Lower leg skin (tissue), 4 donors: ENCODE data around the gene UST. TPM values are rescaled to one million over a fixed set of nuclear protein-coding genes. Genes with fewer than 3 reads are reported as not detected.

Experiments used
- DNase-seq, 2 donors: peaks; one replicate each; pipeline ENCODE4 v3.0.0-alpha.2; 2019; ENCODE audit warnings: low spot score in 2 of 2
- H3K4me3 ChIP-seq: fragments of 200-600 bp; sonication (generic); 2 replicates; pipeline ENCODE4 v1.5.1; 2017; ENCODE audit warnings: mild to moderate bottlenecking, low read depth; ENCODE audit not compliant: poor library complexity, severe bottlenecking
- POLR2A ChIP-seq, 2 donors: fragments of 450-650 bp; IDR thresholded peaks; one replicate each; pipeline ENCODE4 v1.6.1; 2016 to 2017; ENCODE audit warnings: antibody characterized with exemption in 2 of 2, mild to moderate bottlenecking in 1 of 2, moderate library complexity in 1 of 2
- WGBS, 2 donors: methylation state at CpG; one replicate each; pipeline ENCODE4 v1.1.5; 2018; 5-methylcytosine and 5-hydroxymethylcytosine counted together
- intact Hi-C: fragments of 100-400 bp; cut with DNase I; formaldehyde crosslinking; loops from one replicate; pipeline ENCODE4 v1.15.0; 2023; ENCODE audit warnings: low total_unique reads
- total RNA-seq, 4 donors: library from RNA; depleted of rRNA; stranded (reverse); fragments of >200 nt; gene quantifications; one replicate each; pipeline ENCODE4 v1.1.0, GENCODE V29; 2016
- TF ChIP-seq, protein P1 (sequence below), 3 donors: fragments of 450-650 bp; IDR thresholded peaks; one replicate each; pipeline ENCODE4 v1.5.1; 2016; ENCODE audit warnings: antibody characterized with exemption in 3 of 3, mild to moderate bottlenecking in 3 of 3, moderate library complexity in 2 of 3

Gene UST
- total RNA-seq, 4 donors from 2014 or later = 12.2 to 21.7 (median 17.7) TPM

GRCh38 chr6:148789948-148790347 lies 43.1 kb downstream of the UST start:
- no peak overlapping the region for H3K4me3 ChIP-seq
- intact Hi-C loops = no loop called here
- WGBS, 2 donors = 83 to 89% methylated on average over 11 of the region's 11 CpGs
- DNase-seq = no peak
- TF ChIP-seq, protein P1, sequence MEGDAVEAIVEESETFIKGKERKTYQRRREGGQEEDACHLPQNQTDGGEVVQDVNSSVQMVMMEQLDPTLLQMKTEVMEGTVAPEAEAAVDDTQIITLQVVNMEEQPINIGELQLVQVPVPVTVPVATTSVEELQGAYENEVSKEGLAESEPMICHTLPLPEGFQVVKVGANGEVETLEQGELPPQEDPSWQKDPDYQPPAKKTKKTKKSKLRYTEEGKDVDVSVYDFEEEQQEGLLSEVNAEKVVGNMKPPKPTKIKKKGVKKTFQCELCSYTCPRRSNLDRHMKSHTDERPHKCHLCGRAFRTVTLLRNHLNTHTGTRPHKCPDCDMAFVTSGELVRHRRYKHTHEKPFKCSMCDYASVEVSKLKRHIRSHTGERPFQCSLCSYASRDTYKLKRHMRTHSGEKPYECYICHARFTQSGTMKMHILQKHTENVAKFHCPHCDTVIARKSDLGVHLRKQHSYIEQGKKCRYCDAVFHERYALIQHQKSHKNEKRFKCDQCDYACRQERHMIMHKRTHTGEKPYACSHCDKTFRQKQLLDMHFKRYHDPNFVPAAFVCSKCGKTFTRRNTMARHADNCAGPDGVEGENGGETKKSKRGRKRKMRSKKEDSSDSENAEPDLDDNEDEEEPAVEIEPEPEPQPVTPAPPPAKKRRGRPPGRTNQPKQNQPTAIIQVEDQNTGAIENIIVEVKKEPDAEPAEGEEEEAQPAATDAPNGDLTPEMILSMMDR (IDR thresholded peaks at IDR 0.05) = no peak
- TF ChIP-seq POLR2A (IDR thresholded peaks at IDR 0.05) = no peak

GRCh38 chr6:148790404-148790803 lies 43.6 kb downstream of the UST start:
- intact Hi-C loops = no loop called here
- no peak for DNase-seq
- WGBS, 2 donors = 92 to 94% methylated on average over 10 of the region's 10 CpGs
- TF ChIP-seq, protein P1 (IDR thresholded peaks at IDR 0.05) = no peak
- no peak for TF ChIP-seq POLR2A (IDR thresholded peaks at IDR 0.05)
- no peak overlapping the region for H3K4me3 ChIP-seq

DNA sequence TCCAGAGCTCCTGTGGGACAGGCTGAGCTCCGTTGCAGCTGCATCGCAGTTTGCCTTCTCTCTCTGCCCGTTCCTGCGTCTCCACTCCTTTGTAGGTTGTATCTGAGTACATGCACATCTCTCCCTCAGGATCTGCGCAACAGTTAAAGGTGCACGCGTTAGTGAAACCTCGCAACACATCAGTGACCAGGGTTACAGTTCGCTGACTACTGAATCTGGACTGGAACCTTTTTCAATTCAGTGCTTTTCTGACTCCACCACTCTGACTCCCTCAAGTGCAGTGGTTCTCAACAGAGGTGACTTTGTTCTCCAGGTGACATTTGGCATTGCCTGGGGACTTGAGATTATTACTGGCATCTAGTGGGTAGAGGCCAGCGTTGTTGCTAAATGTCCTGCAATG lies 44.0 kb downstream of the UST start:
- no peak overlapping the region for H3K4me3 ChIP-seq
- intact Hi-C loops = no loop called here
- TF ChIP-seq POLR2A (IDR thresholded peaks at IDR 0.05) = no peak
- TF ChIP-seq, protein P1 (IDR thresholded peaks at IDR 0.05) = no peak
- no peak for DNase-seq
- 89 to 96% methylated on average over 10 of the region's 10 CpGs for WGBS, 2 donors

DNA sequence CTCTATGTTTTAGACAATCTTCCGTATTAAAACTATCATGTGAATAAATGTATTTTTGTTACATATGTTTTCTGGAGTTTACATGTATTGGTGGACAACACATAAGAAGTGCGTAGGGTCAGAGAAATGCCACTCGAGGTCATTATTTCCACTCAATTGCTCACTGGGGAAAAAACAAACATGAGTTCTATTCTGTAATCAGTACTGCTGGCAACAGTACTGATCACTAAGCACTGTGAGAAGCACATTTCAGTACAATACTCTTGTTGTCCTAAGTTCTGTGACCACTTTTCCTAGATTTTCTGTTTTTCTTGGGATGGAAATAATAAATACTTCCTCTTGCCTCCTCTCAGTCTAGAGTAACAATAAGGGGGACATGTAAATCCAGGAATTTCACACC lies 44.5 kb downstream of the UST start:
- H3K4me3 ChIP-seq = no peak overlapping the region
- intact Hi-C loops = no loop called here
- no peak for DNase-seq
- 88 to 89% methylated on average over 3 of the region's 3 CpGs for WGBS, 2 donors
- TF ChIP-seq, protein P1 (IDR thresholded peaks at IDR 0.05) = no peak

GRCh38 chr6:148793721-148794120 lies 46.9 kb downstream of the UST start:
- TF ChIP-seq, protein P1 (IDR thresholded peaks at IDR 0.05) = no peak
- no peak for TF ChIP-seq POLR2A (IDR thresholded peaks at IDR 0.05)
- intact Hi-C loops = no loop called here
- WGBS, 2 donors = 86 to 87% methylated on average over 2 of the region's 2 CpGs
- no peak for DNase-seq
- no peak overlapping the region for H3K4me3 ChIP-seq

- no peak overlapping the region for H3K4me3 ChIP-seq
- DNase-seq = no peak
- WGBS, 2 donors = 64 to 68% methylated on average over 4 of the region's 4 CpGs
- no peak for TF ChIP-seq POLR2A (IDR thresholded peaks at IDR 0.05)
- TF ChIP-seq, protein P1 (IDR thresholded peaks at IDR 0.05) = no peak
- intact Hi-C loops = no loop called here
Observed at GRCh38 chr6:148794797-148795196, 48.0 kb downstream of the UST start.
